Choroid plexus epithelial cell (primary cell): Measurements from ENCODE around the gene TSPAN4.

Experiments
- DNase-seq: peaks from one replicate; pipeline ENCODE4 v3.0.0-alpha.2; 2010; ENCODE audit warnings: low read depth
- H3K4me3 ChIP-seq: 2 replicates; pipeline ENCODE4 v1.5.1; 2011; ENCODE audit warnings: low read depth, mild to moderate bottlenecking, control low read depth, low read length, moderate library complexity
- CTCF ChIP-seq: conservative IDR thresholded peaks from 2 replicates; pipeline ENCODE4 v1.5.1; 2011; ENCODE audit warnings: low read depth, mild to moderate bottlenecking, control low read depth, inconsistent platforms, low read length, moderate library complexity

Gene TSPAN4

DNA sequence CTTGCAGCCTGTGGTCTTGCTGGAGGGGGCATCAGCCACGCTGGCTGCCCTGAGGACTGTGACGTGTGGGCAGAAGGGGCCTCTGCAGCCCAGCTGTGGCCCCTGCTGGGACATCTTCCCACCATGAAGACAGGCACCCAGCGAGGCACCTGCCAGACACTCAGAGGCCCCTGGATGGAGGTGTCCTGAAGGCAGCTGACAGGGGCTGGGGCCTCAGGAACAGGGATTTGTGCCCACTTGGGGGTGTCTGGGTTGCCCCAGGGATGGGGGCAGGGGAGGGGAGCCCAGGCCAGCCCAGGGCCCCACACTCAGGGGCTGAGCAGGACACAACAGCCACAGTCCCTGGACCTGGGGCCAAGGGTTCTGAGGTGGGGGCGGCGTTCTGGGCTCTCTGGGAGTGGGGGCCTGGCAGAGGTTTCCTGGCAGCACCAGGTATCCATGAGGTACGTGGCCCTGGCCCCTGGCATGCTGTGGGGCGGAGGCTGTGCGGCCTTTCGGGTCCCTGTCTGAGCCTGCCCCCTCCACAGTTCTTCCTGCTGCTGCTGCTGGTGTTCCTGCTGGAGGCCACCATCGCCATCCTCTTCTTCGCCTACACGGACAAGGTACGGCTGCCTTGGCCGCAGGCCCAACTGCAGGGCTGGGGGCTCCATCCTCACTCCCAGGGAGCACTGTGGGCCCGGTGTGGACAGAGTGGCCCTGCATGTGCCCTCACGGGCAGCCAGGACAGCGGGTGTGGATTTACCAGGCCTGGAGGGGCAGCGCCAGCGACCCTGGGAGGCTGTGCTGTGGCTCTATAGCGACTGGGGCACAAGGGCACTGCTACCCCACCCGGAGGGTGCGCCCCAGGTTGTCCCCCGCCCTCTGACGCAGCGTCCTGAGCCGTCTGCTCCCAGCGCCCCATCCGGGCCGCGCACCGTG is 21.5 kb downstream of the TSPAN4 start:
- TF ChIP-seq CTCF: no peak
- DNase-seq: no peak
- no peak overlapping the region for H3K4me3 ChIP-seq

GRCh38 chr11:864898-865297 is 22.2 kb downstream of the TSPAN4 start:
- H3K4me3 ChIP-seq: no peak overlapping the region
- TF ChIP-seq CTCF: no peak
- DNase-seq: no peak

DNA sequence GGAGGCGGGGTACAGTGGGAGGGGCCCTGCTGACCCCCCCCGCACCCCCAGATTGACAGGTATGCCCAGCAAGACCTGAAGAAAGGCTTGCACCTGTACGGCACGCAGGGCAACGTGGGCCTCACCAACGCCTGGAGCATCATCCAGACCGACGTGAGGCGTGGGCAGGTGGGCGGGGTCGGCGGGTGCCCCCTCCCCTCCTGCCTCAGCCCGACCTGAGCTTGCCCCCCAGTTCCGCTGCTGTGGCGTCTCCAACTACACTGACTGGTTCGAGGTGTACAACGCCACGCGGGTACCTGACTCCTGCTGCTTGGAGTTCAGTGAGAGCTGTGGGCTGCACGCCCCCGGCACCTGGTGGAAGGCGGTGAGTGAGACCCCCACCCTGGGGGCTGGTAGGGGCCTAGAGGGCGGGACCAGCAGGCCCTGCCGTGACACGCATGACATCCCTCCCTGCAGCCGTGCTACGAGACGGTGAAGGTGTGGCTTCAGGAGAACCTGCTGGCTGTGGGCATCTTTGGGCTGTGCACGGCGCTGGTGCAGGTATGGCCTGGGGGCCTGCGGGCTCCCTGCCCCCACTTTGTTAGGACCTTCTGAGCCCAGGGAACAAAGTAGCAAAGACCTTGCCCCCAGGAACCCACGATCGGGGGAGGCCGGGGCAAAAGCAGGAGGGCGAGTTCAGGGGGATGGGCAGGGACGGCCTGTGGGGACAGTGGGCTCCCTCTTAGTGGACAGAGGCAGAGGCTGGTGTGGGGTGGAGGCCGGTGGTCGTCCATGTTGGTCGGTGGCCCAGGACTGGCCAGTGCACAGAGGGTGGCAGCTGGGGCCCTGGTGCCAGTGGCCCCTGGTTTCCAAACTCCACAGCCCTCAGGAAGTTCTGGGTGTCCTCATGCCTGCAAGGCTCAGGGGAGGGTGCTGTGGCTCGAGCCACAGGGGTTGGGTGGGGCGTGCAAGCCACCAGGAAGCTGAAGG is 23.1 kb downstream of the TSPAN4 start:
- H3K4me3 ChIP-seq: no peak overlapping the region
- no peak for DNase-seq
- TF ChIP-seq CTCF: no peak

DNA sequence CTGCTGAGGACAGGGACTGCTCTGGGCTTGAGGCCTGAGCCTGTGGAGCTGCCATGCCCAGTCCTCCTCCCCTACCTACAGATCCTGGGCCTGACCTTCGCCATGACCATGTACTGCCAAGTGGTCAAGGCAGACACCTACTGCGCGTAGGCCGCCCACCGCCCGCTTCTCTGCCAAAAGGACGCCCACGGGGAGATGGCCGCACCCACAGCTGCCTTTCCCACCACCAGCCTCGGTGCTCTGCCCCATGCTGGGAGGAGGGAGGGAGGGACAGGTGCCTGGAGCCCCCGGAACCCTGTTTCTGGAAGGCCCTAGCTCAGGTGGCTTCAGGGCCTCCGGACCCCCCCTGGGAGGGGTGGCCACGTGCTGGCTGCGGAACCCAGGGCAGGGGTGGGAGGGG is 23.8 kb downstream of the TSPAN4 start:
- H3K4me3 ChIP-seq: no peak overlapping the region
- no peak for TF ChIP-seq CTCF
- DNase-seq: no peak

DNA sequence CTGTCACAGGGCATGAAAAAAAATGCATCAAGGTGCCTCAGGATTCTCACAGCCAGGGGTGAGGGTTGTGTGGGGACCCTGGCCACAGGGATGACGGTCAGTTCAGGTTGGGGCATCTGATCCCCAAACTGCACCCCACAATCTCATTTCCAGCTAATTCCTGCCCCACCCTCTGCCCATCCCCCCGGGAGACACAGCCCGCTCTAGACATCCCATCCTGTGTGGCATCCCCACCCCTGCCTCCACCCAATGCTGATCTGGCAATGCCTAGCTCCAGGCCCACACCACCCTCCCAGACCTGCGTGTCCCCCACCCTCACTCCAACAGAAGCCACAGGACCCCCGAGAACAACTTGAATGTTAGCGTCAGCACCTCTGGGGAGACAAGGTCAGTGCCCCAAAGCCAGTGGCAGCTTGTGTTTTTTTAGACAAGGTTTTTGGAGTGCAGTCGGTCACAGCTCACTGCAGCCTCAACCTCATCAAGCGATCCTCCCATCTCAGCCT is 25.3 kb downstream of the TSPAN4 start:
- no peak for DNase-seq
- H3K4me3 ChIP-seq: no peak overlapping the region
- no peak for TF ChIP-seq CTCF

DNA sequence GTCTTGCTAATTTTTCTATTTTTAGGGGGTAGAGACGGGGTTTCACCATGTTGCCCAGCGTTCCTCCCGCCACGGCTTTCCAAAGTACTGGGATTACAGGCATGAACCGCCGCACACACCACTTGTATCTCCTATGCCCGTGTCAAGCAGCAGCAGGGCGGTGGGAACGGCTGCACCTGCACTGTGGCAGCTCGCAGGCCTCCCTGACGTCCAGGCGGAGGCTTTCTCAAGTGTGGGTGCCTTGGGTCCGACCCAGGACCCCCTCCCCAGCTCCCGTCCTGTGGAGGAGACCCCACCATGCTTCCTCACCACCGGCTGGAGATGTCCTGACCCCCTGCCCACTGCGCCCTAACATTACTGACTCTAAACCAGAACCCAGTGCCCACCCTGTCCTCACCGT is 25.7 kb downstream of the TSPAN4 start:
- DNase-seq: no peak
- no peak for TF ChIP-seq CTCF
- no peak overlapping the region for H3K4me3 ChIP-seq
